HG03139 (cell line): ENCODE data around the gene FSIP1.

ENCODE experiments used
- ATAC-seq: cut with Tn5 transposase; IDR thresholded peaks from one replicate; pipeline ENCODE4 v1.9.1; 2021; ENCODE audit not compliant: unreplicated experiment

The FSIP1 gene

DNA sequence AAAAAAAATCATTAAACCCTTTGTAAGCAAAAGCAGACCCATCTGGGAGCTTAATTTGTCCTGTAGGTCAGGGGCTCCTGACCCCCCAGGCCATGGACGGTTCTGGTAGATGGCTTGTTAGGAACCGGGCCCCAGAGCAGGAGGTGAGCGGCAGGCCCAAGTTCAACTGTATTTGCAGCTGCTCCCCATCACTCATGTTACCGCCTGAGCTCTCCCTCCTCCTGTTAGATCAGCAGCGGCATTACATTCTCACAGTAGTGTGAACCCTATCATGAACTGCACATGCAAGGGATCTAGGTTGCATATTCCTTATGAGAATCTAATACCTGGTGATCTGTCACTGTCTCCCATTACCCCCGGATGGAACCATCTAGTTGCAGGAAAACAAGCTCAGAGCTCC is 60.7 kb downstream of the FSIP1 start:
- no peak for ATAC-seq

DNA sequence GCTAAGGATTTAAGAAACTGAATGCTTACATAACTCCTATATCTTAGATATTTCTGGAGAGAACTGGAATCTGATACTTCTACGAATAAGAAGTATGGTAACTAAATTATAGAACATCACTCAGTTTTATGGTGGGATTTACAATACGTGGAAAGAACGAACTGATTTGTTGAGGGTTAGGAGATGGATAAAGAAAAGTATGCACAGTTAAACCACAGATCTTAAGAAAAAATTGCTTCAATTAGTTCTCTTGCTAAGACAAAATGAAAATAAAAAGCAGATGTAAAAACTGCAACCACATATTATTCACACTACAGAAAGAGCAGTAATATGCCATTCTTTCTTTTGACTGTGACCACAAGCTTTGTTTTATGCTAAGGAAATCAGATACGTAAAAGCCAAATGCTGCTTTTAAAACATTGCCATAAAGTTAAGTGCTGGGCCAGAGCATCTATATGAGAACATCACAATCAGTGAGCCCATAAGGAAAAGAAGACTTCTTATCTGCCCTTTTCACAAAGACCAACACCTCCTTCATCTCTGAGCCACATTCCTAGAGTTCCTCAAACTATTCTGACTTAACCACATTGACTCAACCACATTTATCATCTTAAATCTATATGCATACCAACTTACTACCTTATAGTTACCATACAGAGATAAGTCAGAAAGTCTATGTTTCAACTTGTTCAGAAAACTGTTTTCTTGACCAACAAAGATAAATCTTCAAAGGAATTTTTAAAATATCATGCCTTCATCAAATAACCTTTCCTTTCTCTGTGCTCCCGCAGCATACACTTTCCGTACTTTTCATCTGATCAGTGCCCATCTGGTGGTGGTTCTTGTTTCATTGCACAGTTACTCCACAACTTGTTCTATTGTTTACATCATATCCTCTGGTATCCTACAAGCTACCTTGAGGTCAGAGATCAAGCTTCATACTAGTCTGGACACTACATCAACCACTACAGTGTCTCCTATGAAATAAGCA is 61.7 kb downstream of the FSIP1 start:
- no peak for ATAC-seq

DNA sequence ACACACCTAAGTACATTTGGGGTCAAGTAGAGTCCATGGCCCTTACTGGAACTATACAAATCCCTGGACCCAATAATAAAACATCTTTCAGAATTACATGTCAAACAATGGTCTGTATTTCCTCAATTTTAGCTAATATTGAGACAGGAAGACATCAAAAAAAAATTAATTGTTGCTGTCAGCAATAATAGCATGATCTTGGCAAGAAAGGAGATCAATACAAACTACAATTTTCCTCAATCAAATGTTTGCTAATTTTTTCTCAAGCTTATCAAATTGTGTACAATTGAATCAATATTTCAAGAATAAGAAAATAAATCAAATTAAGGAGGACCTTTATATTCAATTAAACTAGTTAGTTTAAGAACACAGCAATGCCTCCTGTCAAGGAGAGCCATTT is 62.6 kb downstream of the FSIP1 start:
- ATAC-seq, result no peak

DNA sequence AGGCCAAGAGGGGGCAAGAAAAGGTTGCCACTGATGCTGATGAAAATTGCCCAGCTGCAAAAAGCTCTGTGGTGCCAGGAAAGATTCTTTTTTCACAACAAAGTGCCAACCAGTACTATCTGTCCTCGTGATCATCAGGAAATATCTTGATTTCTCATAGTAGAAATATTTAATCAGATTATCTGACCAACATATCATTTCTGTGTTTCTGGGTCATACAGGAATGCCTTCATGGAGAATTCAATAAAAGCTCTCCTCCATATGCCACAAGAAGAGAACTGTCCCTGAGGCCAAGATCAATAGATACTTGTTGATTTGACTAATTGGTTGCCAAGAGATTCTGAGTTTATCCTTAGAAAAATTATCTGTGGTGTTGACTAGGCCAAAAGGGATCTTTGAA is 63.5 kb downstream of the FSIP1 start:
- no peak for ATAC-seq

DNA sequence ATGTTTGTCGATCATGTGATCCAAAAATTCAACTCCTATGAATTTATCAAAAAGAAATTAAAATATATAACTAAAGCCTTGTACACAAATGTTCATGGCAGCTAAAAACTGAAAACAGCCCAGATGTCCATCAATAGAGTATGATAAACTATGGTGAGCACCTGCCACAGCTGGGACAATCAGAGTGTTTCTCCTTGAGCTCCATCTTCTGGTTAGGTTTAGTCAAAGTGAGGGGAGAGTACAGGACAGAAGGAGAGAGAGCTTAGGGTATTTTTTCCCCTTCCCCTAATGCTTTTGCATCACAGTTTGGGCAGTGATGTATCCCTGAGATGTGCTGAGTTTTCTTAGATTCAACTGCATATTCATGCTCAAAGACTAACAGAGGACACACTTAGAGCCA is 65.5 kb downstream of the FSIP1 start:
- no peak for ATAC-seq

DNA sequence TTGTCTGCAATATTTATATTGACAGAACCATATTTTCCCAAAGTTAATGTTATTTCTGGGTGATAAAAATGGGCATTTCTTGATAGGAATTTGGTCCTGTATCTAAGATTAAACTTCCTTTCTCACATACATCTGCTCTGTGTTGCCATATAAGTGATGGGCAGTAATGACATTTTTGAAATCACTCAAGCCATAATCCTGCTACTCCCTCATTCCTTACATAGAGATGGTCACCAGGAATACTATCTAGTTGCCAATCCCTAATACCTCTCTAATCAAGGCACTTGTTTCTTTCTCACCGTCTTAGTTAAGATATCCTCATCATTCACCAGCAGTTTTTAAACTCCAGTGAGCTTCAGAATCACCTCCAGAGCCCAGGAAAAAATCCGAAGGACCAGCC is 68.4 kb downstream of the FSIP1 start:
- no peak for ATAC-seq

DNA sequence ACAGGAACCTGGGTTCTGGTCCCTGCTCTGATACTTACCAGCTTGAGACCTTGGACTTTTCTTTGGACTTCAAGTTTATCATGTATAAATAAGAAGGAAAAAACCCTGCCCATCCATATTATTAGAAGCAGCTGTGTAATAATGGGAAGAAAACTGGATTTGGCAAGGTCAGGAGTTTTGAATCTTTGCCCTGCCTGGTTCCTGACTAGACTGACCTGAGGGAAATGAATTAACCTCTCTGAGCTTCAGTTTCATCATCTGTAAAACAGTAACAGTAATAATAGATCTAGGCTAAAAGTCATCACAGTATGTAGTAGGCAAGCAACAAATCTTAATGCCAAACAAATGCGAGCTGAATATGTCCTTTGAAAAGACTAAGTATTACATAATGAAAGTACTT is 68.8 kb downstream of the FSIP1 start:
- no peak for ATAC-seq

DNA sequence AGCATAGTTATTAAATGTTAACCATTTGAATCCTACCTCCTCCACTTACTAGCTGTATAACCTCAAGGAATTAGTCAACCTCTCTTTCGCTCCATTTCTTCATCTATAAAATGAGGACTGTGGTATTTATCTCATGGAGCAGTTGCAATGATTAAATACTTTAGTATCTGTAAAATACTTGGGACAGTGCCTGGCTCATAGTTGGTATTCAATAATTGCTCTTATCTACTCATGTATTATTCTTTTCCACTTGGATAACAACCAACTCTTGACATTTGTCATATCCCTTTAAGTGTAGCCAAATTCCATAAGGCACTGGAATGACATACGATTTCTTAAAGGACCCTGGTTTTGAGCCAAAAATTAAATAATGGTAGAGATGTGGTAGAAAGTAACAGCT is 72.0 kb downstream of the FSIP1 start:
- ATAC-seq, result no peak

DNA sequence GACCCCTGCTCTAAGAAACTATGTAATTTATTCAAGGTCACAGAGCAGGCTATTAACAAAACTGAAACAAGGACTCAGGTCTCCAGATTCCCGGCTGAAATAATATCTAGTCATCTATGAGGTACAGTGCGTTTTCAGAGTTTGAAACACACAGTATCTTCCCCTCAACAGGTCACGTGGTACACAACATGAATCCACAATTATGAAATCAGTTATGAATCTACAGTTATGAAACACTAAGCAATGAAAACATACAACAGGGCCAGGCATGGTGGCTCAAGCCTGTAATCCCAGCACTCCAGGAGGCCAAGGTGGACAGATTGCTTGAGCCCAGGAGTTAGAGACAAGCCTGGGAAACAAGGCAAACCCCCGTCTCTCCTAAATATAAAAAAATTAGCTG is 72.7 kb downstream of the FSIP1 start:
- ATAC-seq, result no peak

DNA sequence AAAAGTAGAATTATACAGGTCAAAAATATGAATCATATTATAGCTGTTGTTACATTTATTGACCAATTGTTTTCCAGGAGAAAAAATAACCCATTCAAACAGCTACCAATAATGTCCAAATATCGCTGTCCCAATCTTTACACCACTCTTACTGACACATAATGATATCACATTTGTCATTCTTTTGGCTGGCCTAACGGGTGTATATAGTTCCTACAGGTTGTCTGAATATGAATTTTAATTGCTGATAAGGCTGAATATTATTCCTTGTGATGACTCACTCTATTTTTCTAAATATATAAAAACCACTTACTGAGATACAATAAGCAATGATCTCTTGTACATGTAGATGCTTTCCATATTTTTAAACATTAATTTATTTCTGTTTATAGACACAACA is 76.4 kb downstream of the FSIP1 start:
- ATAC-seq, result no peak

DNA sequence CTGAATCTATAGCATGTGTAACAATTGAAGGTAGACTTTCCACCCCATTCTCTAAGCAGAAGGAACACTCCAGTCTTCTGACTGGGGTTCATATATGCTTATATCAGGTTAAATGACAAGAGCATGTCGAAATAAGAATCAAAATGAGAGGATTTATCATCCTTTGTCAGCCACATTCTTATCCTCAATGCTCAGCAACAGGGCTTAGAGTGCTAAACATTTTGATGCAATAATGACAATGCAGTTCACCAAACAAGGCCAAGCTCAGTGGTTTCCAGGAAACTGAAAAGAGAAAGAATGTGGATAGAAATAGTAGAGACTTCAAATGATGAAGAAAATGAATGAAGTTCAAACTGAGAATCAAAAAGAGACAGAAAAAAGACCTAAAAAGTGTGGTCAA is 78.0 kb downstream of the FSIP1 start:
- no peak for ATAC-seq

DNA sequence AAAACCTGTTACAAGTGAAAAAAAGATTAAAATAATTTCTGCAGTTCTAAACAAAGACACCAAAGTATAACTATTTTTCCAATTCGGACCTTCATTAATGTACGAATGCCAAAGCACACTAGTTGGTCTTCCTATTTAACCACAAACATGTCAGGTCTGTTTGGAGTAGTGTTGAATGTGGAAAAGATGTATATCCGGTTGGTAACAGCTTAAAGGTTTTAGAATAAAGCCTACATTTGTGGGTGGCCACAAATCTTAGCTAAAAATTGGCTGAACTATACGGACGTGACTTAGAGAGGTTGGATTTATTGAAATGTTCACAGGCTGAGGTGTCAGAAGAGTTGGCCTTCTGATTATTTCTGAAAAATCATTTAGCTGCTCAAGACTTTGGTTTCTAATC is 78.4 kb downstream of the FSIP1 start:
- ATAC-seq, result no peak

DNA sequence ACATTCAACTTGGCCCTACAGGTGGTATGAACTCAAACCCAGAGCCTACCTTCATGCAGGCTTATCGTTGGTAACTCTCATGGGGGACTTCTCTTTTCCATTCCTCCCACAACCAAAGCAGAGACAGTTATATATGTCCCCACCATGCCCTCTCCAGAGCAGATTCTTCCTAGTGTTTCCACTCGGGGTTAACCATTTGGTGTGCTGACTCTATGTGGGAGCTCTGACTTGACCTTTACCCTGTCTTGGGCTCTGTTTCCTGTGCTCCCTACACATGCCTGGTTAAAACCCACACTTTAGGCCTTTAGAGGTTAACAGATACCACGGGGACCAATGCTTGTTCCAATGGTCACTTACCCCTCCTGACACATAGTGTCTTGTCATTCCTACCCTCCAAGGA is 80.7 kb downstream of the FSIP1 start:
- ATAC-seq, result no peak

DNA sequence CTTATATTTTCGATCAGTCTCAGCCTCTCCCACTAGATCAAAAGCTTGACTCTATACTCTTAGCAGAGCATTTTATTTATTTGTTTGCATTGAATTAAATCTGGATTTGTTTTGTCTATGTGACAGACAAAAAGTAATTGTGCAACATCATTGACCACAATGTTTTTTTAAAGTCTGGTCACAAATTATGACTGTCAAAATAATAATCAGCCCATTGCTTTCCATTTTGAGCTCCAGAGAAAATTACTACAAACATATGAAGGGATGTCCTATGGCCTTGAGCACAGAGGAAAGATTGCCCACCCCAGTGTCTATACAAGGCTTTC is 82.3 kb downstream of the FSIP1 start:
- no peak for ATAC-seq

DNA sequence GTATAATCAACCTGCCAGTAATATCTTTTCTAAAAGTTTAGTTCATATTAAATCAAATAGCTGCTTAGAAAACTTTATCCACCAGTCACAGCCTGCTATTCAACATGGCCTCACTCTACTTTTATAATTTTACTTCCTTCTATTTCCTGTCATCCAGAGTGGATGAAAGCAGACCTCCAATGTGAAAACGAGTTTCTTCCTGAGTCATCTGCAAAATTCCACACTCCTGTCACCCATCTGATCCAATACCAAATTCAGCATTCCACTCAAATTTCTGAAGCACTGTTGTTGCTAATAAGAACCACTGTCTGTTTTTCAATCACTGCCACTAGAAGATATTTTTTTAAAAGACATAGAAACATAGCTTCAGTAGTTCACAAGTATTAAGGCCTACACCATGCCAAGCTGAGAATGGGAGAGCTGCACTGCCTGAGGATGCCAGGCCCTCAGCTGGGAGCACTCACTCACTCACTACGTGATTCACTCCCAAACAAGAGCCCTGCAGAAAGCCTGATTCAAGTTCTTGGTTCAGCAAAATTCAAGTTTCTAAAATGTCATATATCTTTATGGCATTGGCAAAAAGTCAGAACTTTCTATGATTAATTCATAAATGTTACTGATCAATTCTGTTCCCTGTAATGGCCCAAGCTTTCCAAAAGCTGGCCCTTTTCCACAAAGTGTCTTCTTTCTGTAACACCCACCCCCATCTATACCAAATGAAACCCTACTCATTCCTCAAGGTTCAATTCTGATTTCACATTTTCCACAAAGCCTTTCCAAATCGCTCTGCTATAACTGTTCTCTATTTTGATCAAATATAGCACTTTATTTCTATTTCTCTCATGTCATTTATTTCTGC is 82.9 kb downstream of the FSIP1 start:
- ATAC-seq, result no peak

DNA sequence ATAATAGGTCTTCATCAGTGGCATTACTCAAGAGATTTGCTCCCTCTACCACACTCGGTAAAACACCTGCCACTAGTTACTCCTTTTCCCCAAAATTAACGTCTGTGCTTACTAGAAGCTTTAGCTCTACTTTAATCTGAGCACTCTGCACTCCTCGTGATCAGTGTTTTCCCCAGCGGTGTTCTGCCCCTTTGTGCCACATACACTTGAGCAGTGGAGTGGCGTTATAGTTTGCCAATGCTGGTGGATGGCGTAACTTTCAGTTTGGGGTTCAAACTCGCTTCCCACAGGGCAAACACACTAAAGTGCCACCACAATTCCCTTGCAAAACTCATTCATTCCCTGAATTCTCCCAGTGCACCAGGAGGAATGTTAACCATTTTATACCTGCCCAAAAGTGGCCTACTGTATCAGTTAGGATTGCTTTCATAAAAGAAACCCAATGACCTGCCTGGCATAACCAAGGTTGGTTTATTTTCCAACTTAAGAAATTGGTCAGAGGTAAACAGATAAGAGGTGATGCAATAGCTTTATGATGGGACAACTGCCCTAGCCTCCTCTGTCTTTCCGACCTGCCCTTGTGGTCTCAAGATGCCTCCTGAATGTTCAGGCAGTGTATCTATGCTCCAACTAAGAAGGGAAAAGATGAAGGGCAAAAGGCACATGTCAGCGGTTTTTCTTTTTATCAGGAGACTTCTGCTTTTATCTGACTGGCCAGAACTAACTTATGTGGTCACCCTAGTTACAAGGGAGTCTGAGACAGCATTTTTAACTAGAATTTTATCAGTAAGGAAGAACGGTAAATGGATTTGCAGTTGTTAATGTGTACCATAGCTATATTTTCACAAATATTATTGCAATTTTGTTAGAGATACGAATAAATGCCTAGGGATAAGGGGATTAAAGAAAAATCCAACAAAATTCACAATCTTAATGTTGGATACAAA is 83.9 kb downstream of the FSIP1 start:
- ATAC-seq, result no peak

DNA sequence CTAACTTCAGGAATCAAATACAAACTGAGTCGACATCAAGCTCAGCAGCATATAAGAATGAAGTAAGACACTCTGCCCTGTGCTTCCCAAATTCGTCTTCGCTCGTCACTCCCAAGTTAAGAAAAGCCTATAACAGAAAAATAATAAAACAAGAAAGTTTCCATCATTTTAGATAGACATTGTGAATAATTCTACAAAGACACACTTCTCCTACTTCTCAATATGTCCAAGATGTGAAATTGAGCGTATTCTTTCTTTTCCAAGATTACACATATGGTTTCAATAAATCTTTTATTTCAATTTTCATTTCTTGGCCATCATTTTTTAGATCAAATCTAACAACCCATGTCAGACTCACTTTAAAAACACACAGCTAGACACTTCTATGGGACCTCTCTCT is 85.1 kb downstream of the FSIP1 start:
- ATAC-seq, result no peak

DNA sequence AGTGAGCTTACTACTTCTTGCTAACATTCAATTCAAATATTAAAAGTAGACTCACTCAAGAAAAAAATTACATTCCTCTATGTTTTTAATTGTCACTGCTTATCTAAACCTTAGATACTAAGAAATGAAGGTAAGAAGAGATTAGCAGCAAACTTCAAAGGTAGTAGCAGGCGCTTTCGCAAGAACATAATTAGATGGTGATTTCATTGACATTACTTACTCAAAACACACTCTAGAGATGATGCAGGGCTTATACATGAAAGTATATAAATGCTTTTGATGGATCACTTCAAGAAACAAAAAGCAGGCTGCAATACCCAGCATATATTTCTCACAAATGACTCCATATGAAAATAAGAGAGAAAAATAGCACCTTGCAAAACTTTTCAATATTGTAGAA is 86.8 kb downstream of the FSIP1 start:
- ATAC-seq, result no peak

DNA sequence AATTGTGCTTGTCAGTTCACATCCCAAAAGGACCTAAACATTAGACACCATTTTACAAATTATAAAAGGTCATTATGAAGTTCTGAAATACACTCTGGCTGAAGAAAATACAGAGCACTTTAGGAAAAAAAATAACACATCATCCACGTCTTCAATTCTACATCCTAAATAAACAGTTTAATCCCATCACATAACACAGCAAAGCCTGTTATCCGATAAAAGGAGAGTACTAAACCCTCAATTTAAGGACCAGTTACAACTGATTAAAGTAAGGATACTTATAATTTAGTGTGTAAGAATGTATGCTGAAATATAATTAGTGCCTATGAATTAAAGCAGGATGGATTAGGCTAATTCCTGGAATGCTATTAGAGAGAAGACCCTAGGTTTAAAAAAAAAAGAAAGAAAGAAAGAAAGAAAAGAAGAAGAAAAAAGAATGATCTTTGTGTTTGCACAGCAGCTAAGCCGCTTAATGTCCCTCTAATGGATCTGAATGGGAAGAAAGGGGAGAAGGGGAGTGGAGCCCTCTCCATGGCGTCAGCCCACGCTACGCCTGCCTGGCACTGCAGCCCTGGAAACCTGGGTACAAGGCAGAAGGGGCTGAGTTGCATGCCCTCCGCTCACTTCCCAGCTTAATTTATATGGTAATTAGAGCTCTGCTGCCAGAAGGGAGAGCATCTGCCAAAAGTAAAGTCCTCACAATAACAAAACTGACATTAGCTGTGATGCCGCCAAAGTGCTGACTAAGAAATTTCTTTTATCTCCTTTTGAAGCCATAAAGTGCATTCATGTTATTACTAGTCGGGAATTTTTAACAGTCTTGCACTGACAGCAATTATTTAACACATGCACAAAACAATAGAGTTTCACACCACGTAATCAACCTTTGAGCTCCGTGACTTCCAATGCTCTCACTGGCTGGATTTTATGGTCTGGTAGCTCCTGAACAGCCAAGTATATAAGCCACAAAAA is 90.0 kb downstream of the FSIP1 start:
- ATAC-seq, result no peak
